SK-N-SH (cell line): ENCODE measurements around the gene TOR4A. TPM values are rescaled to one million over a fixed set of nuclear protein-coding genes. Genes with fewer than 3 reads are reported as not detected.

ENCODE experiments used
- CTCF ChIA-PET: fragments of 300-600, 350-600 bp; formaldehyde crosslinking; extraction: SDS; loops from one replicate; lab custom pipeline; 2021; lab: Yijun Ruan, JAX
- POLR2A ChIA-PET: fragments of 350-600 bp; sonication (Branson Sonifier 250); formaldehyde crosslinking; extraction: SDS; loops from one replicate; lab custom pipeline; 2020; ENCODE audit warnings: antibody characterized with exemption, inconsistent platforms; lab: Yijun Ruan, JAX
- DNase-seq: peaks from one replicate; pipeline ENCODE4 v3.0.0; 2012
- H2AFZ ChIP-seq: fragments of 200-600 bp; sonication (generic); 2 replicates; pipeline ENCODE4 v1.8.1; 2016; ENCODE audit warnings: antibody characterized with exemption, mild to moderate bottlenecking, low read depth
- H3F3A ChIP-seq: fragments of 200-600 bp; sonication (generic); replicated peaks from 2 replicates; pipeline ENCODE3; 2016; ENCODE audit warnings: antibody characterized with exemption, mild to moderate bottlenecking; ENCODE audit not compliant: insufficient read depth
- H3K27ac ChIP-seq, 2 experiments: fragments of 200-500 bp in 1 of 2; fragments of 200-600 bp in 1 of 2; sonication (Bioruptor generic) in 1 of 2; sonication (generic), shearing (Covaris generic) in 1 of 2; 2 replicates each; pipeline versions ENCODE4 v1.5.1 to v1.6.1; 2014 to 2016; ENCODE audit warnings: low read depth in 2 of 2, inconsistent platforms in 1 of 2, low read length in 1 of 2, mild to moderate bottlenecking in 1 of 2, mixed read lengths in 1 of 2
- H3K27me3 ChIP-seq: fragments of 200-600 bp; sonication (generic), shearing (Covaris generic); 2 replicates; pipeline ENCODE4 v1.6.1; 2016; ENCODE audit warnings: mixed run types; ENCODE audit not compliant: insufficient read depth
- H3K36me3 ChIP-seq, 2 experiments: fragments of 200-500 bp in 1 of 2; fragments of 200-600 bp in 1 of 2; sonication (Bioruptor generic) in 1 of 2; sonication (generic) in 1 of 2; replicated peaks in 1 of 2; 2 replicates each; pipeline versions ENCODE3 to v1.5.1; 2014 to 2016; ENCODE audit warnings: low read length in 1 of 2, mild to moderate bottlenecking in 1 of 2; ENCODE audit not compliant: insufficient read depth in 2 of 2, control insufficient read depth in 1 of 2
- H3K4me1 ChIP-seq, 2 experiments: fragments of 200-500 bp in 1 of 2; fragments of 200-600 bp in 1 of 2; sonication (Bioruptor generic) in 1 of 2; sonication (generic), shearing (Covaris generic) in 1 of 2; 2 replicates each; pipeline versions ENCODE4 v1.5.1 to v1.6.1; 2014 to 2016; ENCODE audit warnings: low read depth in 1 of 2, low read length in 1 of 2, mixed run types in 1 of 2; ENCODE audit not compliant: insufficient read depth in 2 of 2, control insufficient read depth in 1 of 2
- H3K4me2 ChIP-seq: fragments of 200-600 bp; sonication (generic), shearing (Covaris generic); 2 replicates; pipeline ENCODE4 v1.6.1; 2017; ENCODE audit warnings: mixed run types
- H3K4me3 ChIP-seq, 2 experiments: fragments of 200-500 bp in 1 of 2; fragments of 200-600 bp in 1 of 2; sonication (Bioruptor generic) in 1 of 2; sonication (generic), shearing (Covaris generic) in 1 of 2; 2 replicates each; pipeline versions ENCODE4 v1.5.1 to v1.8.1; 2014 to 2016; ENCODE audit warnings: low read depth in 2 of 2, inconsistent platforms in 1 of 2, low read length in 1 of 2, mild to moderate bottlenecking in 1 of 2, mixed read lengths in 1 of 2, moderate library complexity in 1 of 2
- H3K79me2 ChIP-seq: fragments of 200-600 bp; sonication (generic); 2 replicates; pipeline ENCODE4 v1.8.1; 2017; ENCODE audit warnings: mild to moderate bottlenecking; ENCODE audit not compliant: insufficient read depth
- H3K9ac ChIP-seq: fragments of 200-600 bp; sonication (generic); 2 replicates; pipeline ENCODE4 v1.6.1; 2017; ENCODE audit warnings: mixed run types
- H3K9me2 ChIP-seq: fragments of 200-600 bp; sonication (generic); 2 replicates; pipeline ENCODE4 v1.6.1; 2017; ENCODE audit warnings: mixed run types
- H3K9me3 ChIP-seq: fragments of 200-600 bp; sonication (generic); 2 replicates; pipeline ENCODE4 v1.6.1; 2017; ENCODE audit warnings: mixed run types, mild to moderate bottlenecking, moderate library complexity
- H4K20me1 ChIP-seq: fragments of 200-600 bp; sonication (generic); 2 replicates; pipeline ENCODE4 v1.6.1; 2017; ENCODE audit warnings: mild to moderate bottlenecking, mixed run types; ENCODE audit not compliant: insufficient read depth
- EP300 ChIP-seq, 2 experiments: IDR thresholded peaks; 2 replicates each; pipeline versions ENCODE4 v1.4.0 to v1.6.1; 2012; ENCODE audit warnings: borderline replicate concordance in 1 of 2, low read depth in 1 of 2, low read length in 1 of 2
- MXI1 ChIP-seq: IDR thresholded peaks from 2 replicates; pipeline ENCODE4 v1.6.1; 2012; ENCODE audit warnings: mild to moderate bottlenecking, low read depth, low read length, improper control_type of control experiment
- NRF1 ChIP-seq: IDR thresholded peaks from 2 replicates; pipeline ENCODE4 v1.6.1; 2012; ENCODE audit warnings: low read depth, mild to moderate bottlenecking, low read length
- PBX3 ChIP-seq: IDR thresholded peaks from 2 replicates; pipeline ENCODE4; 2012
- POLR2AphosphoS5 ChIP-seq: IDR thresholded peaks from 2 replicates; pipeline ENCODE4 v1.6.1; 2012; ENCODE audit warnings: low read depth, low read length
- RAD21 ChIP-seq: IDR thresholded peaks from 2 replicates; pipeline ENCODE4 v1.6.1; 2012; ENCODE audit warnings: mild to moderate bottlenecking, low read length
- RCOR1 ChIP-seq: fragments of 150-350 bp; IDR thresholded peaks from 2 replicates; pipeline ENCODE4 v1.6.1; 2017; ENCODE audit warnings: antibody characterized with exemption, low read length
- RFX5 ChIP-seq: IDR thresholded peaks from 2 replicates; pipeline ENCODE4 v1.6.1; 2012; ENCODE audit warnings: mild to moderate bottlenecking, improper control_type of control experiment, low read length
- YY1 ChIP-seq: IDR thresholded peaks from 2 replicates; pipeline ENCODE4 v1.4.0; 2012; ENCODE audit warnings: low read depth, mild to moderate bottlenecking
- WGBS: methylation state at CpG from one replicate; pipeline ENCODE4 v1.1.6; 2017; ENCODE audit warnings: low lambda C conversion rate; 5-methylcytosine and 5-hydroxymethylcytosine counted together
- polyA plus RNA-seq, 3 experiments: library from polyadenylated mRNA; depleted of rRNA; stranded (reverse); fragments of >200 nt; gene quantifications; 2 replicates each; pipeline ENCODE4 v1.2.3, GENCODE V29; 2012
- TF ChIP-seq, protein P1 (sequence below): fragments of 200-600 bp; sonication (generic); IDR thresholded peaks from 2 replicates; pipeline ENCODE4 v1.6.1; 2017; ENCODE audit warnings: antibody characterized with exemption, mild to moderate bottlenecking, moderate library complexity
- TF ChIP-seq, protein P2 (sequence below): IDR thresholded peaks from 2 replicates; pipeline ENCODE4 v1.4.0; 2012; ENCODE audit warnings: low read depth, borderline replicate concordance

The TOR4A gene
- polyA plus RNA-seq, 1 of the 3 experiments (the other 2 are of a cell fraction), result 0.81 TPM

- ChIA-PET POLR2A (interaction anchor here (0.8 to 1.7 kb wide), 7 partner anchors 14 to 247 kb away, joined by 3 to 5 read pairs (median 3); partner anchors contain the start of genes EXD3, NOXA1 and TUBB4B), CTCF (interaction anchor here (0.6 to 5.7 kb wide), 39 partner anchors 9 to 258 kb away, joined by 3 to 74 read pairs (median 3); partner anchors contain the start of genes EXD3, NOXA1, STPG3 and TPRN)
- peak within 1 kb of the TSS; percentile 38; the same call in 1 of the 2 replicates for H3K9ac ChIP-seq
Measured at GRCh38 chr9:137302118-137302448, 24.6 kb downstream of the TOR4A start, which contains the start of gene NRARP. Gene NRARP, minus strand, starts transcription at chr9:137302271. Its CDS starts 343 bp downstream, at chr9:137301928.

GRCh38 chr9:137302449-137303150, 25.1 kb downstream of the TOR4A start:
- Histone ChIP-seq H3K9me3 (no peaks in the 10 kb centered on the region), H3K4me2 (peak overlapping the region; percentile 72; the same call in 1 of the 2 replicates), H4K20me1 (no peaks in the 10 kb centered on the region), H2AFZ (peak overlapping the region; percentile 35; the same call in 1 of the 2 replicates), H3K79me2 (no peaks in the 10 kb centered on the region), H3F3A (peaks cover 4% of the 10 kb centered on the region), H3K9ac (no peak overlapping the region), H3K4me1 (peaks cover 0 to 20% of the 10 kb centered on the region in 2 experiments; a peak in 2 of 4 replicates), H3K27ac (peak overlapping the region in 1 of 2 experiments; percentile 64; a peak in 1 of 4 replicates), H3K27me3 (no peaks in the 10 kb centered on the region), H3K36me3 (no peaks in the 10 kb centered on the region), H3K9me2 (no peaks in the 10 kb centered on the region), H3K4me3 (peak overlapping the region; percentile 41 to 51; a peak in 3 of 4 replicates)
- DNase-seq, result no peak
- ChIA-PET CTCF (interaction anchor here (0.6 to 5.7 kb wide), 34 partner anchors 8 to 258 kb away, joined by 3 to 74 read pairs (median 4); partner anchors contain the start of genes EXD3, NOXA1, STPG3 and TPRN), POLR2A (interaction anchor here (0.8 to 1.7 kb wide), 6 partner anchors 16 to 247 kb away, joined by 3 to 5 read pairs (median 4); partner anchors contain the start of genes EXD3, NOXA1 and TUBB4B)
- TF ChIP-seq RAD21, result 0 out of 2 replicates have a peak, but pooled peaks have one; percentile 22
- TF ChIP-seq, protein P1, sequence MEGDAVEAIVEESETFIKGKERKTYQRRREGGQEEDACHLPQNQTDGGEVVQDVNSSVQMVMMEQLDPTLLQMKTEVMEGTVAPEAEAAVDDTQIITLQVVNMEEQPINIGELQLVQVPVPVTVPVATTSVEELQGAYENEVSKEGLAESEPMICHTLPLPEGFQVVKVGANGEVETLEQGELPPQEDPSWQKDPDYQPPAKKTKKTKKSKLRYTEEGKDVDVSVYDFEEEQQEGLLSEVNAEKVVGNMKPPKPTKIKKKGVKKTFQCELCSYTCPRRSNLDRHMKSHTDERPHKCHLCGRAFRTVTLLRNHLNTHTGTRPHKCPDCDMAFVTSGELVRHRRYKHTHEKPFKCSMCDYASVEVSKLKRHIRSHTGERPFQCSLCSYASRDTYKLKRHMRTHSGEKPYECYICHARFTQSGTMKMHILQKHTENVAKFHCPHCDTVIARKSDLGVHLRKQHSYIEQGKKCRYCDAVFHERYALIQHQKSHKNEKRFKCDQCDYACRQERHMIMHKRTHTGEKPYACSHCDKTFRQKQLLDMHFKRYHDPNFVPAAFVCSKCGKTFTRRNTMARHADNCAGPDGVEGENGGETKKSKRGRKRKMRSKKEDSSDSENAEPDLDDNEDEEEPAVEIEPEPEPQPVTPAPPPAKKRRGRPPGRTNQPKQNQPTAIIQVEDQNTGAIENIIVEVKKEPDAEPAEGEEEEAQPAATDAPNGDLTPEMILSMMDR, result peak; percentile 58
- TF ChIP-seq RCOR1, result no peak
- no peak for TF ChIP-seq MXI1
- 41% methylated on average over 6 of the region's 78 CpGs for WGBS

More at GRCh38 chr9:137302118-137302448, 24.6 kb downstream of the TOR4A start, which contains the start of gene NRARP:
- TF ChIP-seq NRF1 (peak; percentile 56), MXI1 (0 out of 2 replicates have a peak, but pooled peaks have one; percentile 34), PBX3 (no peak), POLR2AphosphoS5 (0 out of 2 replicates have a peak, but pooled peaks have one; percentile 41), EP300 (IDR thresholded peaks at IDR 0.05; ENCODE audit: borderline replicate concordance in 1 of 2, low read depth in 1 of 2, low read length in 1 of 2) (no peak), RFX5 (peak; percentile 91), YY1 (no peak)
- TF ChIP-seq, protein P2, sequence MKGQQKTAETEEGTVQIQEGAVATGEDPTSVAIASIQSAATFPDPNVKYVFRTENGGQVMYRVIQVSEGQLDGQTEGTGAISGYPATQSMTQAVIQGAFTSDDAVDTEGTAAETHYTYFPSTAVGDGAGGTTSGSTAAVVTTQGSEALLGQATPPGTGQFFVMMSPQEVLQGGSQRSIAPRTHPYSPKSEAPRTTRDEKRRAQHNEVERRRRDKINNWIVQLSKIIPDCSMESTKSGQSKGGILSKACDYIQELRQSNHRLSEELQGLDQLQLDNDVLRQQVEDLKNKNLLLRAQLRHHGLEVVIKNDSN, result no peak
- Histone ChIP-seq H3K27ac (peak within 1 kb of the TSS in 1 of 2 experiments; percentile 71; a peak in 2 of 4 replicates), H3K27me3 (no peaks in the 10 kb centered on the region), H3F3A (peaks cover 4% of the 10 kb centered on the region), H3K4me2 (peak within 1 kb of the TSS; percentile 75; the same call in 1 of the 2 replicates), H4K20me1 (no peaks in the 10 kb centered on the region), H3K36me3 (no peaks in the 10 kb centered on the region), H3K9me3 (no peaks in the 10 kb centered on the region), H3K9me2 (no peaks in the 10 kb centered on the region), H3K4me3 (peak within 1 kb of the TSS; percentile 51 to 65), H2AFZ (peak within 1 kb of the TSS; percentile 81; the same call in 1 of the 2 replicates), H3K79me2 (no peaks in the 10 kb centered on the region), H3K4me1 (peaks cover 0 to 24% of the 10 kb centered on the region in 2 experiments; a peak in 2 of 4 replicates)
- peak; percentile 98 for DNase-seq
- no CpG with 5 or more reads among the region's 60 CpGs for WGBS
